ENCODE results near the gene P2RY8. TPM values are rescaled to one million over a fixed set of nuclear protein-coding genes. Genes with fewer than 3 reads are reported as not detected.

P2RY8 gene
- total and polyA plus RNA-seq, 10 of the 15 experiments (the other 5 are each of a cell fraction or from before 2014, with no cell fraction given) = 2.0 to 64.4 (median 36.5) TPM

DNA sequence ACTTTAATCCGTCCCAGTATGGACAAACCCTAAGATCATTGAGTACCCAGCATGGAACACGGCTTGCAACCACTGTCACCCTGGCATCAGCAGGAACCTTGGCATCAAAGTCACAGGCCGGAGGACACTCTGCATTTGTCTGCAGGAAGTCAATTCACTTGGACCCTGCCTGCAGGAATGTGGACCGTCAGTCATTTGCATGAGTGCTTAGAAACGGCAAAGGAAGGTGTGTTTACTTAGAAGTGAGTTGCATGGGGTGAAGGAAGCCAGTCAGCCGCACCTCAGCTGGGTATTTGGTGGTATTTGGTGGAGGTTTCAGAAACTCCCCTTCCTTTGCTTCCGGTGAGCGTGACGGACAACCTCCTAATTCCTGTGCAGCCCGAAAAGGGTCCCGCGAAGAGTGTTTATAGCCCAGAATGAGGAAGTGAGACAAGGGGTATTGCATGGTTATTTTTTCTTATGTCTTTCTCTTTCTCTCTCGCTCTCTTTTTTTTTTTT lies 15.5 kb downstream of the P2RY8 start (continued):
- TF ChIP-seq, protein P1, sequence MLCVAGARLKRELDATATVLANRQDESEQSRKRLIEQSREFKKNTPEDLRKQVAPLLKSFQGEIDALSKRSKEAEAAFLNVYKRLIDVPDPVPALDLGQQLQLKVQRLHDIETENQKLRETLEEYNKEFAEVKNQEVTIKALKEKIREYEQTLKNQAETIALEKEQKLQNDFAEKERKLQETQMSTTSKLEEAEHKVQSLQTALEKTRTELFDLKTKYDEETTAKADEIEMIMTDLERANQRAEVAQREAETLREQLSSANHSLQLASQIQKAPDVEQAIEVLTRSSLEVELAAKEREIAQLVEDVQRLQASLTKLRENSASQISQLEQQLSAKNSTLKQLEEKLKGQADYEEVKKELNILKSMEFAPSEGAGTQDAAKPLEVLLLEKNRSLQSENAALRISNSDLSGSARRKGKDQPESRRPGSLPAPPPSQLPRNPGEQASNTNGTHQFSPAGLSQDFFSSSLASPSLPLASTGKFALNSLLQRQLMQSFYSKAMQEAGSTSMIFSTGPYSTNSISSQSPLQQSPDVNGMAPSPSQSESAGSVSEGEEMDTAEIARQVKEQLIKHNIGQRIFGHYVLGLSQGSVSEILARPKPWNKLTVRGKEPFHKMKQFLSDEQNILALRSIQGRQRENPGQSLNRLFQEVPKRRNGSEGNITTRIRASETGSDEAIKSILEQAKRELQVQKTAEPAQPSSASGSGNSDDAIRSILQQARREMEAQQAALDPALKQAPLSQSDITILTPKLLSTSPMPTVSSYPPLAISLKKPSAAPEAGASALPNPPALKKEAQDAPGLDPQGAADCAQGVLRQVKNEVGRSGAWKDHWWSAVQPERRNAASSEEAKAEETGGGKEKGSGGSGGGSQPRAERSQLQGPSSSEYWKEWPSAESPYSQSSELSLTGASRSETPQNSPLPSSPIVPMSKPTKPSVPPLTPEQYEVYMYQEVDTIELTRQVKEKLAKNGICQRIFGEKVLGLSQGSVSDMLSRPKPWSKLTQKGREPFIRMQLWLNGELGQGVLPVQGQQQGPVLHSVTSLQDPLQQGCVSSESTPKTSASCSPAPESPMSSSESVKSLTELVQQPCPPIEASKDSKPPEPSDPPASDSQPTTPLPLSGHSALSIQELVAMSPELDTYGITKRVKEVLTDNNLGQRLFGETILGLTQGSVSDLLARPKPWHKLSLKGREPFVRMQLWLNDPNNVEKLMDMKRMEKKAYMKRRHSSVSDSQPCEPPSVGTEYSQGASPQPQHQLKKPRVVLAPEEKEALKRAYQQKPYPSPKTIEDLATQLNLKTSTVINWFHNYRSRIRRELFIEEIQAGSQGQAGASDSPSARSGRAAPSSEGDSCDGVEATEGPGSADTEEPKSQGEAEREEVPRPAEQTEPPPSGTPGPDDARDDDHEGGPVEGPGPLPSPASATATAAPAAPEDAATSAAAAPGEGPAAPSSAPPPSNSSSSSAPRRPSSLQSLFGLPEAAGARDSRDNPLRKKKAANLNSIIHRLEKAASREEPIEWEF (IDR thresholded peaks at IDR 0.05; ENCODE audit: insufficient replicate concordance, low read depth, low read length) = no peak
- TF ChIP-seq EP300 (IDR thresholded peaks at IDR 0.05; ENCODE audit: borderline replicate concordance in 1 of 2, control insufficient read depth in 1 of 2, low read depth in 2 of 2, low read length in 2 of 2) = peak; percentile 98 to 99
- no peak for TF ChIP-seq ZNF622 (IDR thresholded peaks at IDR 0.05)
- no peak for TF ChIP-seq STAT3 (IDR thresholded peaks at IDR 0.05; ENCODE audit: low read depth, low read length)
- peak; percentile 78; the same call in 1 of the 2 replicates for TF ChIP-seq CBX5 (IDR thresholded peaks at IDR 0.05; ENCODE audit: low read depth)
- TF ChIP-seq FOS (IDR thresholded peaks at IDR 0.05; ENCODE audit: borderline replicate concordance, extremely low read depth, insufficient read length) = no peak
- TF ChIP-seq, protein P2, sequence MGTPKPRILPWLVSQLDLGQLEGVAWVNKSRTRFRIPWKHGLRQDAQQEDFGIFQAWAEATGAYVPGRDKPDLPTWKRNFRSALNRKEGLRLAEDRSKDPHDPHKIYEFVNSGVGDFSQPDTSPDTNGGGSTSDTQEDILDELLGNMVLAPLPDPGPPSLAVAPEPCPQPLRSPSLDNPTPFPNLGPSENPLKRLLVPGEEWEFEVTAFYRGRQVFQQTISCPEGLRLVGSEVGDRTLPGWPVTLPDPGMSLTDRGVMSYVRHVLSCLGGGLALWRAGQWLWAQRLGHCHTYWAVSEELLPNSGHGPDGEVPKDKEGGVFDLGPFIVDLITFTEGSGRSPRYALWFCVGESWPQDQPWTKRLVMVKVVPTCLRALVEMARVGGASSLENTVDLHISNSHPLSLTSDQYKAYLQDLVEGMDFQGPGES (IDR thresholded peaks at IDR 0.05) = no peak
- TF ChIP-seq MYC (IDR thresholded peaks at IDR 0.05; ENCODE audit: insufficient read depth, insufficient read length, insufficient replicate concordance, low read length, severe bottlenecking) = no peak
- TF ChIP-seq, protein P3, sequence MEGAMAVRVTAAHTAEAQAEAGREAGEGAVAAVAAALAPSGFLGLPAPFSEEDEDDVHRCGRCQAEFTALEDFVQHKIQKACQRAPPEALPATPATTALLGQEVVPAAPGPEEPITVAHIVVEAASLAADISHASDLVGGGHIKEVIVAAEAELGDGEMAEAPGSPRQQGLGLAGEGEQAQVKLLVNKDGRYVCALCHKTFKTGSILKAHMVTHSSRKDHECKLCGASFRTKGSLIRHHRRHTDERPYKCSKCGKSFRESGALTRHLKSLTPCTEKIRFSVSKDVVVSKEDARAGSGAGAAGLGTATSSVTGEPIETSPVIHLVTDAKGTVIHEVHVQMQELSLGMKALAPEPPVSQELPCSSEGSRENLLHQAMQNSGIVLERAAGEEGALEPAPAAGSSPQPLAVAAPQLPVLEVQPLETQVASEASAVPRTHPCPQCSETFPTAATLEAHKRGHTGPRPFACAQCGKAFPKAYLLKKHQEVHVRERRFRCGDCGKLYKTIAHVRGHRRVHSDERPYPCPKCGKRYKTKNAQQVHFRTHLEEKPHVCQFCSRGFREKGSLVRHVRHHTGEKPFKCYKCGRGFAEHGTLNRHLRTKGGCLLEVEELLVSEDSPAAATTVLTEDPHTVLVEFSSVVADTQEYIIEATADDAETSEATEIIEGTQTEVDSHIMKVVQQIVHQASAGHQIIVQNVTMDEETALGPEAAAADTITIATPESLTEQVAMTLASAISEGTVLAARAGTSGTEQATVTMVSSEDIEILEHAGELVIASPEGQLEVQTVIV (IDR thresholded peaks at IDR 0.05; ENCODE audit: borderline replicate concordance, partially characterized antibody) = peak; percentile 37
- TF ChIP-seq, protein P4, sequence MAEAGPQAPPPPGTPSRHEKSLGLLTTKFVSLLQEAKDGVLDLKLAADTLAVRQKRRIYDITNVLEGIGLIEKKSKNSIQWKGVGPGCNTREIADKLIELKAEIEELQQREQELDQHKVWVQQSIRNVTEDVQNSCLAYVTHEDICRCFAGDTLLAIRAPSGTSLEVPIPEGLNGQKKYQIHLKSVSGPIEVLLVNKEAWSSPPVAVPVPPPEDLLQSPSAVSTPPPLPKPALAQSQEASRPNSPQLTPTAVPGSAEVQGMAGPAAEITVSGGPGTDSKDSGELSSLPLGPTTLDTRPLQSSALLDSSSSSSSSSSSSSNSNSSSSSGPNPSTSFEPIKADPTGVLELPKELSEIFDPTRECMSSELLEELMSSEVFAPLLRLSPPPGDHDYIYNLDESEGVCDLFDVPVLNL (IDR thresholded peaks at IDR 0.05; ENCODE audit: low read depth, low read length) = no peak
- TF ChIP-seq, protein P5, sequence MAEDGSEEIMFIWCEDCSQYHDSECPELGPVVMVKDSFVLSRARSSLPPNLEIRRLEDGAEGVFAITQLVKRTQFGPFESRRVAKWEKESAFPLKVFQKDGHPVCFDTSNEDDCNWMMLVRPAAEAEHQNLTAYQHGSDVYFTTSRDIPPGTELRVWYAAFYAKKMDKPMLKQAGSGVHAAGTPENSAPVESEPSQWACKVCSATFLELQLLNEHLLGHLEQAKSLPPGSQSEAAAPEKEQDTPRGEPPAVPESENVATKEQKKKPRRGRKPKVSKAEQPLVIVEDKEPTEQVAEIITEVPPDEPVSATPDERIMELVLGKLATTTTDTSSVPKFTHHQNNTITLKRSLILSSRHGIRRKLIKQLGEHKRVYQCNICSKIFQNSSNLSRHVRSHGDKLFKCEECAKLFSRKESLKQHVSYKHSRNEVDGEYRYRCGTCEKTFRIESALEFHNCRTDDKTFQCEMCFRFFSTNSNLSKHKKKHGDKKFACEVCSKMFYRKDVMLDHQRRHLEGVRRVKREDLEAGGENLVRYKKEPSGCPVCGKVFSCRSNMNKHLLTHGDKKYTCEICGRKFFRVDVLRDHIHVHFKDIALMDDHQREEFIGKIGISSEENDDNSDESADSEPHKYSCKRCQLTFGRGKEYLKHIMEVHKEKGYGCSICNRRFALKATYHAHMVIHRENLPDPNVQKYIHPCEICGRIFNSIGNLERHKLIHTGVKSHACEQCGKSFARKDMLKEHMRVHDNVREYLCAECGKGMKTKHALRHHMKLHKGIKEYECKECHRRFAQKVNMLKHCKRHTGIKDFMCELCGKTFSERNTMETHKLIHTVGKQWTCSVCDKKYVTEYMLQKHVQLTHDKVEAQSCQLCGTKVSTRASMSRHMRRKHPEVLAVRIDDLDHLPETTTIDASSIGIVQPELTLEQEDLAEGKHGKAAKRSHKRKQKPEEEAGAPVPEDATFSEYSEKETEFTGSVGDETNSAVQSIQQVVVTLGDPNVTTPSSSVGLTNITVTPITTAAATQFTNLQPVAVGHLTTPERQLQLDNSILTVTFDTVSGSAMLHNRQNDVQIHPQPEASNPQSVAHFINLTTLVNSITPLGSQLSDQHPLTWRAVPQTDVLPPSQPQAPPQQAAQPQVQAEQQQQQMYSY (CRISPR knock-in tag; IDR thresholded peaks at IDR 0.05) = no peak
- peak; percentile 95 for TF ChIP-seq POU2F2 (IDR thresholded peaks at IDR 0.05; ENCODE audit: borderline replicate concordance, low read depth, low read length)
- TF ChIP-seq ZZZ3 (IDR thresholded peaks at IDR 0.05; ENCODE audit: control insufficient read depth, insufficient read length, low read depth) = no peak
- peak; percentile 93 for TF ChIP-seq MTA3 (IDR thresholded peaks at IDR 0.05; ENCODE audit: borderline replicate concordance, low read length)
- no peak for TF ChIP-seq TCF7 (IDR thresholded peaks at IDR 0.05; ENCODE audit: borderline replicate concordance)
